Measurements from ENCODE around the gene LYAR. TPM values are rescaled to one million over a fixed set of nuclear protein-coding genes. Genes with fewer than 3 reads are reported as not detected.

LYAR gene
- polyA plus RNA-seq, 1 of the 3 experiments (the other 2 are of a cell fraction), result 11.2 TPM

GRCh38 chr4:4269856-4270255 is 20.1 kb downstream of the LYAR start:
- H3K4me1 ChIP-seq (ENCODE audit: control insufficient read depth in 1 of 2, insufficient read depth in 2 of 2, low read depth in 1 of 2, low read length in 1 of 2), result no peaks in the 10 kb centered on the region
- no peaks in the 10 kb centered on the region for H3K79me2 ChIP-seq (ENCODE audit: insufficient read depth)
- H3K4me2 ChIP-seq, result no peak overlapping the region
- 91% methylated on average over 4 of the region's 4 CpGs for WGBS (ENCODE audit: low lambda C conversion rate)
- ChIA-PET CTCF (no interaction called here), POLR2A (no interaction called here)
- no peak overlapping the region for H2AFZ ChIP-seq (ENCODE audit: low read depth)
- no peak for DNase-seq
- H3K9me3 ChIP-seq, result no peaks in the 10 kb centered on the region
- TF ChIP-seq RAD21 (IDR thresholded peaks at IDR 0.05; ENCODE audit: low read length) (no peak), PBX3 (IDR thresholded peaks at IDR 0.05) (no peak), TAF1 (IDR thresholded peaks at IDR 0.05; ENCODE audit: borderline replicate concordance, low read depth, low read length) (no peak), EP300 (IDR thresholded peaks at IDR 0.05; ENCODE audit: borderline replicate concordance in 1 of 2, low read depth in 1 of 2, low read length in 1 of 2) (no peak), FOXJ3 (CRISPR knock-in tag; IDR thresholded peaks at IDR 0.05) (no peak), SIN3A (IDR thresholded peaks at IDR 0.05; ENCODE audit: borderline replicate concordance, low read depth, low read length) (no peak), TCF12 (IDR thresholded peaks at IDR 0.05) (no peak), RXRA (IDR thresholded peaks at IDR 0.05; ENCODE audit: borderline replicate concordance, low read depth) (no peak), GATA2 (CRISPR knock-in tag; IDR thresholded peaks at IDR 0.05) (no peak), JUND (IDR thresholded peaks at IDR 0.05) (no peak), USF1 (IDR thresholded peaks at IDR 0.05; ENCODE audit: borderline replicate concordance, low read depth) (no peak), EZH2phosphoT487 (IDR thresholded peaks at IDR 0.05; ENCODE audit: borderline replicate concordance, low read depth) (no peak), GABPA (IDR thresholded peaks at IDR 0.05; ENCODE audit: low read depth) (no peak), POLR2AphosphoS5 (IDR thresholded peaks at IDR 0.05; ENCODE audit: low read depth, low read length) (no peak), NRF1 (IDR thresholded peaks at IDR 0.05; ENCODE audit: low read depth, low read length) (no peak), RCOR1 (IDR thresholded peaks at IDR 0.05; ENCODE audit: low read length) (no peak), REST (IDR thresholded peaks at IDR 0.05; ENCODE audit: low read depth, low read length) (no peak), MXI1 (IDR thresholded peaks at IDR 0.05; ENCODE audit: low read depth, low read length) (no peak), RFX5 (IDR thresholded peaks at IDR 0.05; ENCODE audit: low read length) (no peak)
- H4K20me1 ChIP-seq (ENCODE audit: insufficient read depth), result no peaks in the 10 kb centered on the region
- H3F3A ChIP-seq (replicated peaks; ENCODE audit: insufficient read depth), result no peaks in the 10 kb centered on the region
- no peaks in the 10 kb centered on the region for H3K9me2 ChIP-seq
- H3K4me3 ChIP-seq (ENCODE audit: low read depth in 2 of 2, low read length in 1 of 2), result no peak overlapping the region
- H3K36me3 ChIP-seq (replicated peaks in 1 of 2; ENCODE audit: control insufficient read depth in 1 of 2, insufficient read depth in 2 of 2, low read length in 1 of 2), result peaks cover 9 to 50% of the 10 kb centered on the region in 2 experiments
- H3K27me3 ChIP-seq (ENCODE audit: insufficient read depth), result no peaks in the 10 kb centered on the region
- H3K9ac ChIP-seq, result no peak overlapping the region
- H3K27ac ChIP-seq (ENCODE audit: low read depth in 2 of 2, low read length in 1 of 2), result no peak overlapping the region

All from SK-N-SH (cell line).